Adipocyte (in vitro differentiated cells): Measurements from ENCODE around the gene XPR1.

Experiments
- DNase-seq: peaks from one replicate; pipeline ENCODE4 v3.0.0-alpha.2; 2015; ENCODE audit warnings: low read depth
- H3K27me3 ChIP-seq: replicated peaks from 2 replicates; pipeline ENCODE4 v1.7.0; 2013; ENCODE audit warnings: mild to moderate bottlenecking, low read length, moderate library complexity; ENCODE audit not compliant: control insufficient read depth, insufficient read depth
- H3K36me3 ChIP-seq: 2 replicates; pipeline ENCODE4 v1.7.0; 2013; ENCODE audit warnings: low read length, mild to moderate bottlenecking, moderate library complexity; ENCODE audit not compliant: control insufficient read depth, insufficient read depth, severe bottlenecking
- H3K4me1 ChIP-seq: 2 replicates; pipeline ENCODE4 v1.7.0; 2013; ENCODE audit warnings: mild to moderate bottlenecking, low read length, moderate library complexity; ENCODE audit not compliant: control insufficient read depth, insufficient read depth
- H3K4me3 ChIP-seq: 2 replicates; pipeline ENCODE4 v1.7.0; 2013; ENCODE audit warnings: mild to moderate bottlenecking, low read length, moderate library complexity
- H3K9ac ChIP-seq: 2 replicates; pipeline ENCODE4 v1.7.0; 2013; ENCODE audit warnings: mild to moderate bottlenecking, low read length, moderate library complexity
- H3K9me3 ChIP-seq: 2 replicates; pipeline ENCODE4 v1.7.0; 2013; ENCODE audit warnings: mild to moderate bottlenecking, low read length, moderate library complexity; ENCODE audit not compliant: control insufficient read depth

XPR1 gene

GRCh38 chr1:180912211-180912800 is 280.5 kb downstream of the XPR1 start:
- Histone ChIP-seq H3K9ac (peak overlapping the region; percentile 90), H3K4me1 (peaks cover 18% of the 10 kb centered on the region), H3K36me3 (peaks cover 9% of the 10 kb centered on the region), H3K27me3 (no peaks in the 10 kb centered on the region), H3K9me3 (no peaks in the 10 kb centered on the region), H3K4me3 (peak overlapping the region; percentile 86)
- DNase-seq, result peak; percentile 81

- Histone ChIP-seq H3K9ac (peak within 1 kb of the TSS; percentile 90), H3K4me3 (peak within 1 kb of the TSS; percentile 86), H3K4me1 (peaks cover 18% of the 10 kb centered on the region), H3K9me3 (no peaks in the 10 kb centered on the region), H3K36me3 (peaks cover 9% of the 10 kb centered on the region), H3K27me3 (no peaks in the 10 kb centered on the region)
- DNase-seq, result peak; percentile 81
Observed at GRCh38 chr1:180912801-180913565, 281.2 kb downstream of the XPR1 start, which contains the start of gene KIAA1614. Gene KIAA1614 (plus strand): TSS chr1:180912897. CDS start chr1:180913244, 347 bp downstream.

- Histone ChIP-seq H3K36me3 (peaks cover 14% of the 10 kb centered on the region), H3K9ac (no peak overlapping the region), H3K27me3 (no peaks in the 10 kb centered on the region), H3K4me3 (no peak overlapping the region), H3K9me3 (no peaks in the 10 kb centered on the region), H3K4me1 (peaks cover 18% of the 10 kb centered on the region)
- no peak for DNase-seq
Observed at GRCh38 chr1:180915426-180915965, 283.7 kb downstream of the XPR1 start.

- Histone ChIP-seq H3K27me3 (no peaks in the 10 kb centered on the region), H3K4me3 (no peak overlapping the region), H3K36me3 (peaks cover 14% of the 10 kb centered on the region), H3K9me3 (no peaks in the 10 kb centered on the region), H3K4me1 (peaks cover 16% of the 10 kb centered on the region), H3K9ac (no peak overlapping the region)
- DNase-seq, result no peak
Observed at GRCh38 chr1:180916012-180916770, 284.4 kb downstream of the XPR1 start.

GRCh38 chr1:180916771-180917170 is 284.9 kb downstream of the XPR1 start:
- Histone ChIP-seq H3K4me3 (no peak overlapping the region), H3K27me3 (no peaks in the 10 kb centered on the region), H3K9me3 (no peaks in the 10 kb centered on the region), H3K36me3 (peaks cover 14% of the 10 kb centered on the region), H3K4me1 (peaks cover 10% of the 10 kb centered on the region), H3K9ac (no peak overlapping the region)
- DNase-seq, result no peak

GRCh38 chr1:180917306-180918065 is 285.7 kb downstream of the XPR1 start:
- H3K36me3 ChIP-seq, result peaks cover 14% of the 10 kb centered on the region
- H3K9me3 ChIP-seq, result no peaks in the 10 kb centered on the region
- DNase-seq, result no peak
- peaks cover 8% of the 10 kb centered on the region for H3K4me1 ChIP-seq
- no peak overlapping the region for H3K4me3 ChIP-seq
- H3K27me3 ChIP-seq, result no peaks in the 10 kb centered on the region
- no peak overlapping the region for H3K9ac ChIP-seq

GRCh38 chr1:180918519-180918918 is 286.7 kb downstream of the XPR1 start:
- H3K9ac ChIP-seq, result no peak overlapping the region
- H3K27me3 ChIP-seq, result no peaks in the 10 kb centered on the region
- peaks cover 10% of the 10 kb centered on the region for H3K4me1 ChIP-seq
- peaks cover 14% of the 10 kb centered on the region for H3K36me3 ChIP-seq
- no peak for DNase-seq
- no peak overlapping the region for H3K4me3 ChIP-seq
- no peaks in the 10 kb centered on the region for H3K9me3 ChIP-seq

- Histone ChIP-seq H3K27me3 (no peaks in the 10 kb centered on the region), H3K4me1 (peaks cover 3% of the 10 kb centered on the region), H3K36me3 (peaks cover 14% of the 10 kb centered on the region), H3K4me3 (no peak overlapping the region), H3K9me3 (no peaks in the 10 kb centered on the region), H3K9ac (no peak overlapping the region)
- DNase-seq, result no peak
Observed at GRCh38 chr1:180919183-180919700, 287.4 kb downstream of the XPR1 start.

- no peaks in the 10 kb centered on the region for H3K27me3 ChIP-seq
- DNase-seq, result no peak
- H3K36me3 ChIP-seq, result peaks cover 14% of the 10 kb centered on the region
- peaks cover 3% of the 10 kb centered on the region for H3K4me1 ChIP-seq
- H3K4me3 ChIP-seq, result no peak overlapping the region
- no peak overlapping the region for H3K9ac ChIP-seq
- no peaks in the 10 kb centered on the region for H3K9me3 ChIP-seq
Observed at GRCh38 chr1:180920193-180920592, 288.4 kb downstream of the XPR1 start.

- no peak overlapping the region for H3K4me3 ChIP-seq
- H3K27me3 ChIP-seq, result no peaks in the 10 kb centered on the region
- no peak overlapping the region for H3K9ac ChIP-seq
- no peaks in the 10 kb centered on the region for H3K9me3 ChIP-seq
- peaks cover 14% of the 10 kb centered on the region for H3K36me3 ChIP-seq
- DNase-seq, result no peak
- H3K4me1 ChIP-seq, result peaks cover 3% of the 10 kb centered on the region
Observed at GRCh38 chr1:180920702-180921101, 288.9 kb downstream of the XPR1 start.
